ENCODE data around the gene TNRC18.

TNRC18 gene

GRCh38 chr7:5417106-5418071 is 6.2 kb downstream of the TNRC18 start:
- no peak for ATAC-seq (ENCODE audit: low read depth)
- Histone ChIP-seq H3K4me3 (ENCODE audit: severe bottlenecking) (no peak overlapping the region), H3K4me1 (ENCODE audit: insufficient read depth, poor library complexity, severe bottlenecking) (peaks cover 11% of the 10 kb centered on the region), H3K27ac (ENCODE audit: poor library complexity, severe bottlenecking) (peak overlapping the region; percentile 98), H3K9me3 (ENCODE audit: severe bottlenecking) (no peaks in the 10 kb centered on the region), H3K27me3 (ENCODE audit: insufficient read depth, poor library complexity, severe bottlenecking) (no peaks in the 10 kb centered on the region), H3K36me3 (ENCODE audit: low read depth) (peaks cover 9% of the 10 kb centered on the region)
- no peak for DNase-seq (ENCODE audit: low spot score)
- no peak for TF ChIP-seq CTCF (IDR thresholded peaks at IDR 0.05; ENCODE audit: poor library complexity, severe bottlenecking)

GRCh38 chr7:5414916-5415315 is 8.7 kb downstream of the TNRC18 start:
- H3K9me3 ChIP-seq (ENCODE audit: severe bottlenecking) = peaks cover 3% of the 10 kb centered on the region
- TF ChIP-seq CTCF (IDR thresholded peaks at IDR 0.05; ENCODE audit: poor library complexity, severe bottlenecking) = no peak
- peaks cover 11% of the 10 kb centered on the region for H3K4me1 ChIP-seq (ENCODE audit: insufficient read depth, poor library complexity, severe bottlenecking)
- ATAC-seq (ENCODE audit: low read depth) (no peak), DNase-seq (ENCODE audit: low spot score) (no peak)
- H3K4me3 ChIP-seq (ENCODE audit: severe bottlenecking) = no peak overlapping the region
- no peak overlapping the region for H3K27ac ChIP-seq (ENCODE audit: poor library complexity, severe bottlenecking)
- H3K27me3 ChIP-seq (ENCODE audit: insufficient read depth, poor library complexity, severe bottlenecking) = no peaks in the 10 kb centered on the region
- H3K36me3 ChIP-seq (ENCODE audit: low read depth) = peaks cover 11% of the 10 kb centered on the region

GRCh38 chr7:5413449-5413786 is 10.2 kb downstream of the TNRC18 start:
- H3K27ac ChIP-seq (ENCODE audit: poor library complexity, severe bottlenecking) = no peak overlapping the region
- no peak for TF ChIP-seq CTCF (IDR thresholded peaks at IDR 0.05; ENCODE audit: poor library complexity, severe bottlenecking)
- no peak for ATAC-seq (ENCODE audit: low read depth)

GRCh38 chr7:5408777-5409176 is 14.9 kb downstream of the TNRC18 start:
- no peak overlapping the region for H3K4me3 ChIP-seq (ENCODE audit: severe bottlenecking)
- H3K27me3 ChIP-seq (ENCODE audit: insufficient read depth, poor library complexity, severe bottlenecking) = no peaks in the 10 kb centered on the region
- no peak for TF ChIP-seq CTCF (IDR thresholded peaks at IDR 0.05; ENCODE audit: poor library complexity, severe bottlenecking)
- peaks cover 5% of the 10 kb centered on the region for H3K4me1 ChIP-seq (ENCODE audit: insufficient read depth, poor library complexity, severe bottlenecking)
- H3K27ac ChIP-seq (ENCODE audit: poor library complexity, severe bottlenecking) = no peak overlapping the region
- H3K9me3 ChIP-seq (ENCODE audit: severe bottlenecking) = peaks cover 3% of the 10 kb centered on the region
- ATAC-seq (ENCODE audit: low read depth) = peak; percentile 51; the same call in 1 of the 3 replicates
- H3K36me3 ChIP-seq (ENCODE audit: low read depth) = peaks cover 20% of the 10 kb centered on the region
- no peak for DNase-seq (ENCODE audit: low spot score)

More at GRCh38 chr7:5413449-5413786, 10.2 kb downstream of the TNRC18 start:
- Histone ChIP-seq H3K36me3 (ENCODE audit: low read depth) (peaks cover 11% of the 10 kb centered on the region), H3K27me3 (ENCODE audit: insufficient read depth, poor library complexity, severe bottlenecking) (no peaks in the 10 kb centered on the region), H3K9me3 (ENCODE audit: severe bottlenecking) (peaks cover 3% of the 10 kb centered on the region), H3K4me3 (ENCODE audit: severe bottlenecking) (no peak overlapping the region), H3K4me1 (ENCODE audit: insufficient read depth, poor library complexity, severe bottlenecking) (peaks cover 10% of the 10 kb centered on the region)
- DNase-seq (ENCODE audit: low spot score) = no peak

Data from RWPE2 (cell line).